NCI-H526 treated with DMSO at 0.1 percent for 48 hours (cell line): ENCODE results near the gene NBPF3.
"Not testable (repeated sequence)": the region's sequence is repeated elsewhere in the genome, so short reads cannot be mapped to it uniquely, and the experiment has no call there.

ENCODE experiments used
- DNase-seq: peaks from one replicate; lab custom pipeline; 2025; lab: John Stamatoyannopoulos, UW

Gene NBPF3, protein sequence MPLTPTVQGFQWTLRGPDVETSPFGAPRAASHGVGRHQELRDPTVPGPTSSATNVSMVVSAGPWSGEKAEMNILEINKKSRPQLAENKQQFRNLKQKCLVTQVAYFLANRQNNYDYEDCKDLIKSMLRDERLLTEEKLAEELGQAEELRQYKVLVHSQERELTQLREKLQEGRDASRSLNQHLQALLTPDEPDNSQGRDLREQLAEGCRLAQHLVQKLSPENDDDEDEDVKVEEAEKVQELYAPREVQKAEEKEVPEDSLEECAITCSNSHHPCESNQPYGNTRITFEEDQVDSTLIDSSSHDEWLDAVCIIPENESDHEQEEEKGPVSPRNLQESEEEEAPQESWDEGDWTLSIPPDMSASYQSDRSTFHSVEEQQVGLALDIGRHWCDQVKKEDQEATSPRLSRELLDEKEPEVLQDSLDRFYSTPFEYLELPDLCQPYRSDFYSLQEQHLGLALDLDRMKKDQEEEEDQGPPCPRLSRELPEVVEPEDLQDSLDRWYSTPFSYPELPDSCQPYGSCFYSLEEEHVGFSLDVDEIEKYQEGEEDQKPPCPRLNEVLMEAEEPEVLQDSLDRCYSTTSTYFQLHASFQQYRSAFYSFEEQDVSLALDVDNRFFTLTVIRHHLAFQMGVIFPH

DNA sequence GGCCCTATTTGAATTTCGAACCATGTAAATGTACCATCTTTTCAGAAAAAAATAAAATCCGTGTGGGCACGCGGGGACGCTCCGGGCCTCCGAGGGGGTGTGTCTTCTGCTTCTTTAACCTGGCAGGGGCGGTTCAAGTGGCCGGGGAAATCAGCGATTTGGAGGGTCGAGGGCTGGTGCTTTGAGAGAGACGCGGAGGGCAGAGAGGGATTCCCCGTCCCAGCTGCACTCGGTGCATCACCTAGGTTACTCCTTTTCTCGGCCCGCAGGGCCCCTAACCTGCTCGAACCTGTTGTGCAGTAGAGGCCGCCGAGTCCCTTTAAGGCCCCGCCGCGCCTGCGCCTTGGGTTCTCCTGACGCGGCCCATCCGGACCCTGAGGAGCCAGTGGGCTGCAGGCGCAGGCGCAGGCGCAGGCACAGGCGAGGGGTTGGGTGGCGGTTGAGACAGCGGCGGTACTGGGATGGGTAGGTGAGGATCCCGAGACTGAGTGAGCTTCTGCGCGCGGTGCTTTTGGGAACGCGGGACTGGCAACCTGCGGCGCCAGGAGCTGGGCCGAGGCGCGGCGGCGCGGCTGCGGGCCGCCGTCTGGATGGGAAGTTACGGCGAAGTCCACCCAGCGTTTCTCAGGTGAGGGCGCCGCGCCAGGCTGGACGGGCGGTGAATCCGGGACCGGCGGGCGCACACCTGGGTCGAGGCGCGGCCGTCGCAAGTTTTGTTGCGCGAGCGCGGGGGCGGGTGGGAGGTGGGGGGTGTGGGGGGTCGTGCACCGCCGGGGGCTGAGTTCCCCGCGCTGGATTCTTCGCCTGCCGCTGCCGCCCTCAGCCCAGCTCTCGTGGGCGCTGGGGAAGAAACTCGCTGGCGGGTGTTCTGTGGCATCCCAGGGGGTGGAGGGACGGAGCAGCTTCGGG, at the start of gene NBPF3:
Gene NBPF3, plus strand, starts transcription at position 417 of the 909 bp plus-strand sequence. CDS start 4,950 bp downstream, outside the sequence.
- DNase-seq = peak; percentile 80

DNA sequence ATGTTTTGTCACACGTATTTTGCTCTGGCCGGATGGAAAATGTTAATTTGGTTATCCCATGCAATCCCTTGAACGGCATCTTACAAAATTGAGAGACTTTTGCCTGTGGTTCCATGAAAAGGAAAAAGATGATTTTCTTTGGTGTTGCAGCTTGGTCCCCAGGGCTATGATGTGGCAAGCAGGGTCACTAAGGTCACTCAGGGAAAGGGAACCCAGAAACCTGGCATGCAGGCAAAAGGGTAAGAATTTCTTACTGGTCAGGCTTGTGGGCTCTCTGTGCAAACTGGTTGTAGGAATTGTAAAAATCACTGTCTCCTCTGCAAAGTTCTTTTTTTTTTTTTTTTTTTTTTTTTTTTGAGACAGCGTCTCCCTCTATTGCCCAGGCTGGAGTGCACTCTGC, 48.4 kb upstream of the NBPF3 start:
- DNase-seq = no peak

DNA sequence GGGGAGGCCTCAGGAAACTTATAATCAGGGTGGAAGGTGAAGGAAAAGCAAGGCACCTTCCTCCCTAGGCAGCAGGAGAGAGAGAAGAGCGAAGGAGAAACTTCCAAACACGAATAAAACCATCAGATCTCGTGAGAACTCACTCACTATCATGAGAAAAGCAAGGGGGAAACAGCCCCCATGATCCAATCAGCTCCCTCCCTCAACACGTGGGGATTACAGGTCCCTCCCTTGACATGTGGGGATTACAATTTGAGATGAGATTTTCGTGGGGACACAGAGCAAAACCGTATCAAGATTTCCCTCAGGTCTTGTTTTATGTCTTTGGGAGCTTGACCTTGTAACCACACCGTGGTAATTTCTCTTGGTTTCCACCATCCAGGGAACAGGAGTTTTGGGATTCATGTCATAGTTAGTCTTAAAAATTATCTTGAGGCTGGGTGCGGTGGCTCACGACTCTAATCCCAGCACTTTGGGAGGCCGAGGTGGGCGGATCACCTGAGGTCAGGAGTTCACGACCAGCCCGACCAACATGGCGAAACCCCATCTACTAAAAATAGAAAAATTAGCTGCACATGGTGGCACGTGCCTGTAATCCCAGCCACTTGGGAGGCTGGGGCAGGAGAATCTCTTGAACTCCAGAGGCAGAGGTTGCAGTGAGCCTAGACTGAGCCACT, 47.2 kb upstream of the NBPF3 start:
- no peak for DNase-seq

DNA sequence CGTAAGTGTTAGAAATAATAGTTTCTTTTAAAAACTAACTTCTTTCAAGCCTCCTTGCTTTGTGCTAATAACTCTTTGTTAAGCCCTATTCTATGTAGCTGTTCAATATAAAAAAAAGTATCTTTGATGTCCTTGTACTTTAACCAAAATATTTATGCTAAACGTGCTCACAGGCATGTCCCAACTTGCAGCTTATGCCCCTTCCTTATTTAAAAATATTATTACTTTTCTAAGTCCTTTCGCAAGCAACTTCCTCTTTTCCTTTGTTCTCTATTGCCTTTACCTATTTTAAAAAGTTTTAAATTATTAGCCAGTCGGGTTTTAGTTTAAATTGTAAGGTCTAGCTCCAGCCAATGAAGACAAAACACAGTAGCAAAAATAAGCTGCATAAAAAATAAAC, 43.4 kb upstream of the NBPF3 start:
- no peak for DNase-seq

DNA sequence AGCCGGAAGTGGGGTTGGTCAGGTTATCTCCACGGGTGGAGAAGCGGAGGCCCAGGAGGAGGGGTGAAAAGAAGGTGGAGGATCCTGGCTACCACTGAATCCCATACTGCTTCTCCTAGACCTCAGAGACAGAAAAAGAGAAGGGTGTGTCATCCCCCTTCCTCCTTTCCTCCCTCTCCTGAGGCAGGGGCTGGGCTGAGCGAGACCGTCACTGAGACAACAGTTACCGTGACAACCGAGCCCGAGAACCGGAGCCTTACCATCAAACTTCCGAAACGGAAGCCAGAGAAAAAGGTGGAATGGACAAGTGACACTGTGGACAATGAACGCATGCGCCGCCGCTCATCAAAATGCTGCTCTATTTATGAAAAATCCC, 42.1 kb upstream of the NBPF3 start:
- no peak for DNase-seq

DNA sequence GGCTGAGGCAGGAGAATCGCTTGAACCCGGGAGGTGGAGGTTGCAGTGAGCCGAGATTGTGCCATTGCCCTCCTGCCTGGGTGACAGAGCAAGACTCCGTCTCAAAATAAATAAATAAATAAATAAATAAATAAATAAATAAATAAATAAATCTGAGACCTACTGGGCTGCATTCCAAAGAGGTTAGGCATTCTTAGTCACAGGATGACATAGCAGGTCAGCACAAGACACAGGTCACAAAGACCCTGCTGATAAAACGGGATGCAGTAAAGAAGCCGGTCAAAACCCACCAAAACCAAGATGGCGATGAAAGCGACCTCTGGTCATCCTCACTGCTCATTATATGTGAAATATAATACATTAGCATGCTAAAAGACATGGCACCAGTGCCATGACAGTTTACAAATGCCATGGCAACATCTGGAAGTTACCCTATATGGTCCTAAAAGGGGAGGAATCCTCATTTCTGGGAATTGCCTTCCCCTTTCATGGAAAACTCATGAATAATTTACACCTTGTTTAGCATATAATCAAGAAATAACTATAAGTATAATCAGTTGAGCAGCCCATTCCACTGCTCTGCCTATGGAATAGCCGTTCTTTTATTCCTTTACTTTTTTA, 38.1 kb upstream of the NBPF3 start:
- DNase-seq = not testable (repeated sequence)

DNA sequence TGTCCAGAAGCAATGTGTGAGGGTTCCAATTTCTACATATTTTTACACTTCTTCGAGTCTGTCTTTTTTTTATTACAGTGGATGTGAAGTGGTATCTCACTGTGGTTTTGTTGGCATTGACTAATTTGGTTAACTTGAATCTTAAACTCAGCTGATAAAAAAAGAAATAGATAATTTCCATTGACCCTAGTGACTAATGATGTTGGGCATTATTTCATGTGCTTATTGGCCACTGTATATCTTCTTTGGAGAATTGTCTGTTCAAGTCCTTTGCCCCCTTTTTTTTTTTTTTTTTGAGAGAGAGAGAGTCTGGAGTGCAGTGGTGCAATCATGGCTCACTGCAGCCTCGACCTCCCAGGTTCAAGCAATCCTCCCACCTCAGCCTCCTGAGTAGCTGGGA, 33.3 kb upstream of the NBPF3 start:
- DNase-seq = no peak

DNA sequence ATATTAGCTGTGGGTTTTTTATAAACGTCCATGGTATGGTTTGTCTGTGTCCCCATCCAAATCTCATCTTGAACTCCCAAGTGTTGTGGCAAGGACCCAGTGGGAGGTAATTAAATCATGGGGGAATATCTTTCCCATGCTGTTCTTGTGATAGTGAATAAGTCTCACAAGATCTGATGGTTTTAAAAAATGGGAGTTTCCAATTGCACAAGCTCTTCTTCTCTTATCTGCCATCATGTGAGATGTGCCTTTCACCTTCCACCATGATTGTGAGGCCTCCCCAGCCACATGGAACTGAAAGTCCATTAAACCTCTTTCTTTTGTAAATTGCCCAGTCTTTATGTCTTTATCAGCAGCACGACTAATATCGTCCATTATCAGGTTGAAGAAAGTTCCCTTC, 30.0 kb upstream of the NBPF3 start:
- not testable (repeated sequence) for DNase-seq

DNA sequence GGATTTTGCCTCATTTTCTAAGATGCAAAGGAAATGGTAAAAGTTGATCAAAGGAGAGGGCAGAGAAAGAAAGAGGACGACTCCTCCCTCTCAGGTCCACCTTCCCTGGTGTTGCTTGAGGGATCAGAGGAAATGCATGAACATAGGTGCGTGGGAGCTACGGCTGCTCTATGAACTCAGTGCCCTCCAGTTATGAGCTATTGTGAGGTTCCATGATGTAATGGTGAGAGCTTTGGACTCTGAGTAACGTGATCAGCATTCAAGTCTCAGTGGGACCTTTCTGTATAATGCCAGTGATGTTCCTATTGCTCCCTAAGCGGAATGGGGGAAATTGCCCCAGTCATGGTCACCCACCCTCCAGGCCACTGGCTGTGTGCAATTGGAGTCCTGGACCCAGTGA, 25.9 kb upstream of the NBPF3 start:
- DNase-seq = no peak

DNA sequence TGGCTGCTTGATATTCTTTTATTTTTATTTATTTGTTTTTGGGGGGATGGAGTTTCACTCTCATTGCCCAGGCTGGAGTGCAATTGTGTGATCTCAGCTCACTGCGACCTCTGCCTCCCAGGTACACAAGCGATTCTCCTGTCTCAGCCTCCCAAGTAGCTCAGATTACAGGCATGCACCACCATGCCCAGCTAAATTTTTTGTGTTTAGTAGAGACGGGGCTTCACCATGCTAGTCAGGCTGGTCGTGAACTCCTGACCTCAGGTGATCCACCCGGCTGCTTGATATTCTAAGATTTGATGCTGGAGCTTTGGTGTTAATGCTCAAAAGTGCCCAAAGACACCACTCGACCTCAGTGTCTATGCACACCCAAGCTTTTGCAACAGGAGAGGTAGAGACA, 19.6 kb upstream of the NBPF3 start:
- not testable (repeated sequence) for DNase-seq

DNA sequence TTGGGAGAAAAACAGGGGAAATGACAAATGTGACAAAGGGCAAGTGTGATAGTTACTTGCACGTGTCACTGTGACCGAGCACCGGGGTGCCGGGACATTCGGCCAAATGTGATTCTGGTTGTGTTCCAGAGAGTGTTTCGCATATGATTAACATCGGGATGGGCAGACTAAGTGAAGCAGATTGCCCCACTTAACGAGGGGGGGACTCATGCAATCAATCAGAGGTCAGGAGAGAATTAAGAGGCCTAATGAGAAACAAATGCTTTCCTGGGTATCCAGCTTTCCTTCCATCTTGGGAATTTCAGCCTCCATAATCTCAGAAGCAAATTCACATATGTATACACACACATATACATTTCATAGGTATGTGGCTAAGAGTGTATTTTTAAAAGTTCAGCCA, 18.6 kb upstream of the NBPF3 start:
- DNase-seq = not testable (repeated sequence)

DNA sequence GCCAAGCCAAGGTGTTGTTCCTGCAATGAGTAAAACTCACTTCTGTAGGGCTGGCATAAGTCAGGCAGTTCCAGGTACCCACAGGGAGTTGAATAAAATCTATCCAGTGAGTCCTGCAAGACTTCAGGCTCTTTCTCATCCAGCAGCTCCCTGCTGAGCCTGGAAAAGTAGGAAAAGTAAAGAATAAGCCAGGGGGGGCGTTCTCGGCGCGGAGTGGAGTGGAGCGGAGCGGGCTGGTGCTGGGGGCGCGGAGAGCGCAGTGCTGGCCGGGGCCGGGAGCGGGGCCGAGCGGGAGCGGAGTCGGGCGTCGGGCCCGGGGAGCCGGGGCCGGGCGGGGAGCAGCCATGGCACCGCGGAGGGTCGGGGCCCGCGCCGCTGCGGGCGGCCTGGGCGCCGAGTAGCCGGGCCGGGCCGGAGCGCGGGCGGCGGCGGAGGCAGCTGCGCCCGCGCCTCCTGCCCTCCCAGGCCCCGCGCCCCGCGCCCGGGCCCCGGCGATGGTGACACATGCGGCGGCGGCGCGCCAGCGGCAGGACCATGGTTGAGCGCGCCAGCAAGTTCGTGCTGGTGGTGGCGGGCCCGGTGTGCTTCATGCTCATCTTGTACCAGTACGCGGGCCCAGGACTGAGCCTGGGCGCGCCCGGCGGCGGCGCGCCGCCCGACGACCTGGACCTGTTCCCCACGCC, 12.0 kb upstream of the NBPF3 start:
- not testable (repeated sequence) for DNase-seq

DNA sequence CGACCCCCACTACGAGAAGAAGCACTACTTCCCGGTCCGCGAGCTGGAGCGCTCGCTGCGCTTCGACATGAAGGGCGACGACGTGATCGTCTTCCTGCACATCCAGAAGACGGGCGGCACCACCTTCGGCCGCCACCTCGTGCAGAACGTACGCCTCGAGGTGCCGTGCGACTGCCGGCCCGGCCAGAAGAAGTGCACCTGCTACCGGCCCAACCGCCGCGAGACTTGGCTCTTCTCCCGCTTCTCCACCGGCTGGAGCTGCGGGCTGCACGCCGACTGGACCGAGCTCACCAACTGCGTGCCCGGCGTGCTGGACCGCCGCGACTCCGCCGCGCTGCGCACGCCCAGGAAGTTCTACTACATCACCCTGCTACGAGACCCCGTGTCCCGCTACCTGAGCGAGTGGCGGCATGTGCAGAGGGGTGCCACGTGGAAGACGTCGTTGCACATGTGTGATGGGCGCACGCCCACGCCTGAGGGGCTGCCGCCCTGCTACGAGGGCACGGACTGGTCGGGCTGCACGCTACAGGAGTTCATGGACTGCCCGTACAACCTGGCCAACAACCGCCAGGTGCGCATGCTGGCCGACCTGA, 11.4 kb upstream of the NBPF3 start:
- not testable (repeated sequence) for DNase-seq

DNA sequence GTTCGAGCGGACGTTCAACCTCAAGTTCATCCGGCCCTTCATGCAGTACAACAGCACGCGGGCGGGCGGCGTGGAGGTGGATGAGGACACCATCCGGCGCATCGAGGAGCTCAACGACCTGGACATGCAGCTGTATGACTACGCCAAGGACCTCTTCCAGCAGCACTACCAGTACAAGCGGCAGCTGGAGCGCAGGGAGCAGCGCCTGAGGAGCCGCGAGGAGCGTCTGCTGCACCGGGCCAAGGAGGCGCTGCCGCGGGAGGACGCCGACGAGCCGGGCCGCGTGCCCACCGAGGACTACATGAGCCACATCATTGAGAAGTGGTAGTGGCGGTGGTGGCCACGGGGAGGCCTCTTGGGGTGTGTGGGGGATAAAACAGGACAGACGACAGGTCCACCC, 10.7 kb upstream of the NBPF3 start:
- not testable (repeated sequence) for DNase-seq

DNA sequence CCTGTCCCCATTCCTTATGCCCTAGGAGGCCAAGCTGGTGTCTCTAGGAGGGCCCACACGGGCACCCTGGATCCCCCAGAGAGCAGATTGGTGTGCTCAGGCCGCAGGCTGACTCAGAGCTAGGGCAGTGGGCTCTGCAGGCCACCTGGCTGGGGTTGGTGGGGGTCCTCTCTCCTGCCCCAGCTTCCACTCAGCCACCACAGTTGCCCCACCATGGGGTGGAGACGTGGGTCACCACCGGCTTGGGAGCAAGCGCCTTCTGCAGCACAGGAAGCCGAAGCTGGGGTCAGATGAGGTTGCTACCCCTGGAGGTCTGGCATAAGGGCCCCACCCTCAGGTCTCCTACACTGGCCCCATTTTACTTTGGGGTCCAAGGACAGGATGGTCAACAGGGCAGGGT, 9.1 kb upstream of the NBPF3 start:
- not testable (repeated sequence) for DNase-seq

DNA sequence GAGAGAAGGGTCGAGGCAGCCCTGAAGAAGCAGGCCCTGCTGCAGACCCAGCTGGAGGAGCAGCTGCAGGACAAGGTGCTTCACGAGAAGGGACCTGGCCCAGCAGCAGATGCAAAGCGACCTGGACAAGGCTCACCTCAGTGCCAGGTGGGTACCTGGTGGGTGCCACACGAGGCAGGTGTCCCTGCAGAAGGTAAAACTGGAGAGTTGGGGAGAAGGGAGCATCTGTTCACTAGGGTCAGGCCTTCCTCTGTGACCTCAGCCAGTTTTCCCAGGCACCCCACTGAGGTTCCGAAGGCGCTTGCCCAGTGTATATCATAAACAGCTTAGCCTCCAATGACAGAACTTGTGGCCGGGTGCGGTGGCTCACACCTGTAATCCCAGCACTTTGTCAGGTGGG, 5.5 kb upstream of the NBPF3 start:
- no peak for DNase-seq

DNA sequence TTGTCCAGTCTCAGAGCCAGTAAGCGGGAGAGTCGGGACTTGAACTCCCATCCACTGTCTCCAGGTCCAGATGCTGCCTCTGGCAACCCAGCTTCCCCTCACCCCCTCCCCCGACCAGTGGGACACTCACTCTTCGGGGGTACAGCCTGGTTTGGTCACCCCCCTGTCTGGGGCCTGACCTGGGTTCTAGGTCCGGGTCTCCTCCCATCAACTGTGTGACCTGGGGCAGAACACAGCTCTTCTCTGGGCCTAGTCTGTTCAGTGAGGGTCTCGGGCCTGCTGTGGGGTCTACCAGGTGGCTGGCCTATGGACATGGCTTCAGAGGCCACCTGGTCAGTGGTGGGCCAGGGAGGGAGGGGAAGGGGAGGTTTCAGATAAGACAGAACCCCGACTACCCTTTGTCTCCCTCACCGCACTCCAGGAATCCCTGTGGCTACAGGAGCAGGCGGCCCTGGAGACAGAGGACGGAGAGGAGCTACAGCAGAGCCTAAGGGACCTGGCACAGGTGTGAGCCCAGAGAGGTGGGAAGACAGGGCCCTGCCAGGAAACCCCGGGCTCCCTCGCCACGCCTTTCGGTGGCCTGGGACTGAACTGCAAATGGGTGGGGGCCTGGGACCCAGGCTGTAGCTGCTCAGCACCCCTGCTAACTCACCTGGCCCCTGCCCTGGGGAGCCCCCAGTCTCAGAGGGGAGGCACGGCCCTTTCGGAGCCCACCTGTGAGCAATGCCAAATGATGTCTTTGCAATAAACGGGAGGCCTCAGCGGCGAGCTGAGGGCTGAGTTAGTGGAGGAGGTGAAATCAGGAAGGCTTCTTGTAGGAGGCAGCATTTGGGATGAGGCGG, 4.1 kb upstream of the NBPF3 start:
- DNase-seq = no peak

DNA sequence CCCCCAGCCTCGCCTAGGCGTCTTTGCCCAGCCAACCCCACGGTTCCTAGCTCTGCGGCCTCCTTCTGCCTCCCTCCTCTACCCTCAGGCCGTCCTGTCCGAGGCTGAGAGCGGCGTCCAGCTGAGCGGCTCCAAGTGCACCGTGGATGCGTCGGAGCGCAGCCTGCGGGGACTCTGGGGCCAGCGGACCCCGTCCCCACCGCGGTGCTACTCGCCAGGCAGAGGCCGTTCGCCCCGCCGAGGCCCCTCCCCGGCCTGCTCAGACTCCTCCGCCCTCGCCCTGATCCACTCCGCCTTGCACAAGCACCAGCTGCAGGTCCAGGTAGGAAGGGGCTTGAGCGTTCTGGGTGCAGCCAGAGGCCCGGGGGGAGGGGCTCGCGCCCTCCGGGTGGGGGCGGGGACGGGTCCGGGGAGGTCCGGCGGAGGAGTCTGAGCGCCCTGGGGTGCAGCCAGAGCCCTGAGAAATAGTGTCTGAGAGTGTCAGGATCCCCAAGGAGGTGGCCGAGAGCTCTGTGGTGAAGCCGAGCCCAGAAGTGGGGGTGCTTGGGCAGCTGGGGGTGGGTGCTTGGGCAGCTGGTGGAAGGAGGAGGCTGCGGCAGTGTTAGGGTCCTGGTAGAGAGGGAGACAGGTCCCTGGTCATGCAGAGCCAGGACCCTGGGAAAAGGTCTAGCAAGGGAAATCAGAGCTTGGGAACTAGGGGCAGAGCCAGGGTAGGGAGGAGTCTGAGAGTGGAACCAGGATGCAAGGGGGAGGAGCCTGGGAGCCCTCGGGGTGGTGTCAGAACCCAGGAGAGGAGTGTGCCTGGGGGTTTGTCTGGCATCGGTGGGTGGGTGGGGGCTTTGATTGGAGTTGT, 3.2 kb upstream of the NBPF3 start:
- no peak for DNase-seq

DNA sequence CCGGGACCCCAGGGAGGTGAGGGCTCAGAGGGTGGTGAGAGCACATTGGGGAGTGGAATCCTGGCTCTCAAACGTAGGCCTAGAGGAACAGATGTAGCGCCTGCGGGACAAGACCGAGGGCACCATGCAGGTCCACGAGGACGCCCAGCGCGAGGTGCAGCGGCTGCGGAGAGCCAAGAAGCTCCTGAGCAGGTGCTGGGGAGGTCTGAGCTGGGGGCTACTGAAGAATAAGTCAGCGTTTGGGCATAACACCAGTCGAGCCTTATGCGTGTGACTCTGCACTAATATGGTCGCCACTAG, 2.6 kb upstream of the NBPF3 start:
- DNase-seq = no peak
